T-cell (primary cell): Measurements from ENCODE around the gene TRPM3. TPM values are rescaled to one million over a fixed set of nuclear protein-coding genes. Genes with fewer than 3 reads are reported as not detected.

ENCODE experiments used
- ATAC-seq, 4 experiments: fragments of 200-7000 bp in 3 of 4; fragments of 150-1000 bp in 1 of 4; cut with Tn5 transposase; replicated peaks in 1 of 4; 1 replicate in 3 of 4; 2 replicates in 1 of 4; pipeline ENCODE4 v1.10.0; 2021; ENCODE audit warnings: moderate library complexity in 3 of 4, mild to moderate bottlenecking in 2 of 4, moderate number of reproducible peaks in 1 of 4
- CTCF ChIA-PET, 2 donors: fragments of 300-600 bp; sonication (Branson Sonifier 250); formaldehyde crosslinking; loops; one replicate each; lab custom pipeline; 2022; ENCODE audit warnings: antibody characterized with exemption in 2 of 2; lab: Charles Lee
- POLR2A ChIA-PET, 2 donors: fragments of 300-600 bp; sonication (Branson Sonifier 250); formaldehyde crosslinking; loops; one replicate each; lab custom pipeline; 2022; ENCODE audit warnings: antibody characterized with exemption in 2 of 2; lab: Charles Lee
- DNase-seq, 35 experiments: peaks; one replicate each; pipeline versions ENCODE4 v3.0.0 to v3.0.0-alpha.2; 2013 to 2023
- H3K27ac ChIP-seq: one replicate; pipeline ENCODE4 v1.5.1; 2013; ENCODE audit warnings: low read length
- H3K27me3 ChIP-seq, 2 experiments: replicated peaks in 1 of 2; 1 replicate in 1 of 2; 2 replicates in 1 of 2; pipeline versions ENCODE4 v1.6.1 to v1.7.0; 2013; ENCODE audit warnings: low read length in 1 of 2, mixed read lengths in 1 of 2; ENCODE audit not compliant: control insufficient read depth in 2 of 2, insufficient read depth in 2 of 2; ENCODE audit errors: extremely low read depth in 1 of 2
- H3K36me3 ChIP-seq, 2 donors: 1 replicate in 1 of 2; 2 replicates in 1 of 2; pipeline versions ENCODE4 v1.6.1 to v1.7.0; 2013; ENCODE audit warnings: low read length in 1 of 2; ENCODE audit not compliant: control insufficient read depth in 2 of 2, insufficient read depth in 1 of 2; ENCODE audit errors: extremely low read depth in 1 of 2
- H3K4me1 ChIP-seq, 2 experiments: 1 replicate in 1 of 2; 2 replicates in 1 of 2; pipeline versions ENCODE4 v1.6.1 to v1.7.0; 2013; ENCODE audit warnings: low read length in 2 of 2, mixed read lengths in 1 of 2; ENCODE audit not compliant: insufficient read depth in 2 of 2, control insufficient read depth in 1 of 2; ENCODE audit errors: extremely low read depth in 1 of 2
- H3K4me3 ChIP-seq, 2 donors: 1 replicate in 1 of 2; 2 replicates in 1 of 2; pipeline versions ENCODE4 v1.5.1 to v1.7.0; 2013; ENCODE audit warnings: mild to moderate bottlenecking in 2 of 2, low read length in 1 of 2, moderate library complexity in 1 of 2; ENCODE audit not compliant: control insufficient read depth in 1 of 2; ENCODE audit errors: extremely low read depth in 1 of 2
- H3K9me3 ChIP-seq: 2 replicates; pipeline ENCODE4 v1.7.0; 2013
- H3K27ac Mint-ChIP-seq, 2 donors: one replicate each; pipeline ENCODE4 v1.8.0; 2020 to 2021; ENCODE audit warnings: mild to moderate bottlenecking in 2 of 2, mixed read lengths in 2 of 2
- H3K27me3 Mint-ChIP-seq, 2 donors: one replicate each; pipeline ENCODE4 v1.8.0; 2021 to 2022; ENCODE audit warnings: mixed read lengths in 2 of 2
- H3K36me3 Mint-ChIP-seq: one replicate; pipeline ENCODE4 v1.8.0; 2021; ENCODE audit warnings: mixed read lengths
- H3K4me1 Mint-ChIP-seq, 3 donors: one replicate each; pipeline ENCODE4 v1.8.0; 2020 to 2022; ENCODE audit warnings: mixed read lengths in 3 of 3, mild to moderate bottlenecking in 1 of 3
- H3K4me3 Mint-ChIP-seq, 3 donors: one replicate each; pipeline ENCODE4 v1.8.0; 2020 to 2022; ENCODE audit warnings: mild to moderate bottlenecking in 3 of 3, mixed read lengths in 3 of 3, moderate library complexity in 3 of 3
- H3K9me3 Mint-ChIP-seq, 3 donors: one replicate each; pipeline ENCODE4 v1.8.0; 2020 to 2022; ENCODE audit warnings: mixed read lengths in 3 of 3
- WGBS: methylation state at CpG from one replicate; pipeline ENCODE4 v1.1.5; 2013; ENCODE audit warnings: missing lambda C conversion rate; ENCODE audit not compliant: insufficient coverage; 5-methylcytosine and 5-hydroxymethylcytosine counted together
- total RNA-seq, 35 experiments: library from RNA in 6 of 35; stranded (reverse) in 6 of 35; fragments of 120-200 nt in 1 of 35; gene quantifications; one replicate each; pipeline versions ENCODE4 v1.2.1 to v1.2.4 and lab custom pipeline; 2013 to 2026

Gene TRPM3
- not detected for total RNA-seq
- 0.02 TPM for total RNA-seq (2013)
- 0 to 0.15 (median 0) reads per million in 29 experiments for total RNA-seq (lab: John Stamatoyannopoulos, UW)

GRCh38 chr9:71121275-71122021, at the start of gene TRPM3:
TSS of gene TRPM3 (minus strand) at chr9:71121621. CDS start at chr9:71121354, 267 bp downstream.
- H3K9me3 Mint-ChIP-seq, result peaks cover 0 to 2% (median 0%) of the 10 kb centered on the region in 3 donors
- Histone ChIP-seq H3K27me3 (peaks cover 0 to 7% of the 10 kb centered on the region in 2 experiments), H3K36me3 (no peaks in the 10 kb centered on the region), H3K9me3 (no peaks in the 10 kb centered on the region), H3K4me1 (no peaks in the 10 kb centered on the region), H3K27ac (no peak within 1 kb of the TSS), H3K4me3 (no peak within 1 kb of the TSS)
- peaks cover 0 to 2% (median 0%) of the 10 kb centered on the region in 3 donors for H3K4me1 Mint-ChIP-seq
- no peak within 1 kb of the TSS for H3K27ac Mint-ChIP-seq
- H3K36me3 Mint-ChIP-seq, result no peaks in the 10 kb centered on the region
- 13% methylated on average over 6 of the region's 19 CpGs for WGBS
- ChIA-PET POLR2A (no interaction called here), CTCF (no interaction called here)
- H3K27me3 Mint-ChIP-seq, result peaks cover 5 to 22% of the 10 kb centered on the region in 2 donors
- ATAC-seq, result no peak
- no peak within 1 kb of the TSS for H3K4me3 Mint-ChIP-seq
- DNase-seq, result no peak

DNA sequence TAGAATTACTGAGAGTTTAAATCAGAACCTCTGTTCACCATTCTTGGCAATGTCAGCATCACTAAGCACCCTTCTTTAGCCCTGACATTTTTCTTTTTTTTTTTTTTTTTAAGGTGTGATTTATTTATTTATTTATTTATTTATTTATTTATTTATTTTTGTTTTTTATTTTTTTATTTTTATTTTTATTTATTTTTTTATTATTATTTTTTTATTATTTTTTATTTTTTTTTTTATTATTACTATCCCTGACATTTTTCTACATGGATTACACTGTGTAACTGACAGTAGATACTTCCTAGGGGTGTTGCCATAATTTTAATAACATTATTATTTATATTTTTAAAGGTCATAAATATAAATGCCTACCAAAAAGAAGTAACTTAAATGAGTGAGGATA, 47.0 kb upstream of the TRPM3 start:
- H3K27ac ChIP-seq, result no peak overlapping the region
- H3K36me3 ChIP-seq, result no peaks in the 10 kb centered on the region
- no peaks in the 10 kb centered on the region for H3K4me1 ChIP-seq
- DNase-seq (no peak), ATAC-seq (no peak)
- no peak overlapping the region for H3K27ac Mint-ChIP-seq
- no peaks in the 10 kb centered on the region for H3K36me3 Mint-ChIP-seq
- ChIA-PET CTCF (no interaction called here), POLR2A (no interaction called here)
- no peaks in the 10 kb centered on the region for H3K4me1 Mint-ChIP-seq
- no peak overlapping the region for H3K4me3 Mint-ChIP-seq
- H3K27me3 Mint-ChIP-seq, result peaks cover 0 to 3% of the 10 kb centered on the region in 2 donors
- H3K9me3 ChIP-seq, result no peaks in the 10 kb centered on the region
- no peaks in the 10 kb centered on the region for H3K27me3 ChIP-seq
- peaks cover 0 to 4% (median 4%) of the 10 kb centered on the region in 3 donors for H3K9me3 Mint-ChIP-seq
- H3K4me3 ChIP-seq, result no peak overlapping the region

DNA sequence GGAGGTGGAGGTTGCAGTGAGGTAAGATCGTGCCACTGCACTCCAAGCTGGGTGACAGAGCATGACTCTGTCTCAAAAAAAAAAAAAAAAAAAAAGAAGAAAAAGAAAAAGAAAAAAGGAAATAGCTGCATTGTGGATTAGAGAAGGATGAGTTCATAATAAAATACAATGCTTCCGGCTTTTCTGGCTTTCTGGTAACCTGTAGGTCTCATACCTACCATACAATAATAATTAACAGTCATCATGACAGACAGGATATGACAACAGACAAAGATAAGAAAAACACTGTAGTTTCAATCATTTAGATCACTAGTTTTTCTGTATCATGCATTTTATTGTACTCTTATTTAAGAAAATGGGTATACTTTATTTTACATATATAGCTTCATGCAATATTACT, 40.7 kb upstream of the TRPM3 start:
- ChIA-PET CTCF (no interaction called here), POLR2A (no interaction called here)
- H3K4me1 Mint-ChIP-seq, result no peaks in the 10 kb centered on the region
- no CpG with 5 or more reads among the region's 2 CpGs for WGBS
- DNase-seq (no peak), ATAC-seq (no peak)
- no peaks in the 10 kb centered on the region for H3K9me3 Mint-ChIP-seq
- H3K36me3 Mint-ChIP-seq, result no peaks in the 10 kb centered on the region
- H3K27me3 ChIP-seq, result no peaks in the 10 kb centered on the region
- no peaks in the 10 kb centered on the region for H3K36me3 ChIP-seq
- no peaks in the 10 kb centered on the region for H3K27me3 Mint-ChIP-seq
- H3K9me3 ChIP-seq, result no peaks in the 10 kb centered on the region
- no peak overlapping the region for H3K4me3 ChIP-seq
- no peak overlapping the region for H3K27ac ChIP-seq
- H3K4me1 ChIP-seq, result no peaks in the 10 kb centered on the region
- no peak overlapping the region for H3K4me3 Mint-ChIP-seq
- H3K27ac Mint-ChIP-seq, result no peak overlapping the region

DNA sequence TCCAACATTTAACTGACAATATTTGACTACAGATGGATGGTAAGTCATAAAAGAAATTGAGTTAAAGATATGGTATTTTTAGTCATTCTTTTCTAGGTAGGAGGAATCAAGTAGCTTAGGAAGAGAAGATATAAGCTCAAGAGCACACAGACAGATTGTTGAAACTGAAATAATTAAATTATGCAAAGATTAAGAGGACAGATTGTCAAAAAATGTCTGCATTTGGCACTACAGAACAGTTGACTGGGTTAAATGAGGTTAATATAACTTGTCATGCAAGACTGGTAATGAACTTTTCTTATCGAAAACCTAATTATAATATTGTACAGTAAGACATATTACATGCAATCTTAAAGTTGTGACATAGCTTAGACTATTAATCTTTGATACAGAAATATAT, 36.3 kb upstream of the TRPM3 start:
- CTCF ChIA-PET, result no interaction called here
- POLR2A ChIA-PET, result no interaction called here
- Mint-ChIP-seq H3K4me1 (no peaks in the 10 kb centered on the region), H3K36me3 (no peaks in the 10 kb centered on the region), H3K27me3 (no peaks in the 10 kb centered on the region), H3K9me3 (no peaks in the 10 kb centered on the region), H3K4me3 (no peak overlapping the region), H3K27ac (no peak overlapping the region)
- no peaks in the 10 kb centered on the region for H3K9me3 ChIP-seq
- no peak overlapping the region for H3K4me3 ChIP-seq
- no peaks in the 10 kb centered on the region for H3K36me3 ChIP-seq
- WGBS, result no CpG with 5 or more reads among the region's 1 CpG
- H3K27me3 ChIP-seq, result no peaks in the 10 kb centered on the region
- no peaks in the 10 kb centered on the region for H3K4me1 ChIP-seq
- DNase-seq, result no peak
- no peak for ATAC-seq
- H3K27ac ChIP-seq, result no peak overlapping the region

- ChIA-PET POLR2A (no interaction called here), CTCF (no interaction called here)
- WGBS, result no CpG with 5 or more reads among the region's 2 CpGs
- DNase-seq (no peak), ATAC-seq (no peak)
- Mint-ChIP-seq H3K27me3 (no peaks in the 10 kb centered on the region), H3K9me3 (peaks cover 5 to 8% (median 8%) of the 10 kb centered on the region in 3 donors), H3K4me1 (no peaks in the 10 kb centered on the region), H3K27ac (no peak overlapping the region), H3K36me3 (no peaks in the 10 kb centered on the region), H3K4me3 (no peak overlapping the region)
- H3K4me3 ChIP-seq, result no peak overlapping the region
- no peaks in the 10 kb centered on the region for H3K4me1 ChIP-seq
- no peaks in the 10 kb centered on the region for H3K9me3 ChIP-seq
- no peaks in the 10 kb centered on the region for H3K27me3 ChIP-seq
- no peaks in the 10 kb centered on the region for H3K36me3 ChIP-seq
- H3K27ac ChIP-seq, result no peak overlapping the region
These were observed 25.9 kb upstream of the TRPM3 start for GRCh38 chr9:71147368-71147767.

- no peak overlapping the region for H3K4me3 ChIP-seq
- H3K9me3 Mint-ChIP-seq, result peaks cover 5 to 8% (median 8%) of the 10 kb centered on the region in 3 donors
- H3K9me3 ChIP-seq, result no peaks in the 10 kb centered on the region
- no peak overlapping the region for H3K4me3 Mint-ChIP-seq
- ChIA-PET POLR2A (no interaction called here), CTCF (no interaction called here)
- H3K27ac ChIP-seq, result no peak overlapping the region
- H3K36me3 ChIP-seq, result no peaks in the 10 kb centered on the region
- H3K4me1 ChIP-seq, result no peaks in the 10 kb centered on the region
- H3K36me3 Mint-ChIP-seq, result no peaks in the 10 kb centered on the region
- no CpG with 5 or more reads among the region's 1 CpG for WGBS
- ATAC-seq, result no peak
- no peaks in the 10 kb centered on the region for H3K4me1 Mint-ChIP-seq
- no peak overlapping the region for H3K27ac Mint-ChIP-seq
- DNase-seq, result no peak
- no peaks in the 10 kb centered on the region for H3K27me3 Mint-ChIP-seq
- H3K27me3 ChIP-seq, result no peaks in the 10 kb centered on the region
These were observed 25.1 kb upstream of the TRPM3 start for GRCh38 chr9:71146511-71146910.
